ENCODE measurements around the gene TMEM225B.
"Not testable (repeated sequence)": the region's sequence is repeated elsewhere in the genome, so short reads cannot be mapped to it uniquely, and the experiment has no call there.

Gene TMEM225B

DNA sequence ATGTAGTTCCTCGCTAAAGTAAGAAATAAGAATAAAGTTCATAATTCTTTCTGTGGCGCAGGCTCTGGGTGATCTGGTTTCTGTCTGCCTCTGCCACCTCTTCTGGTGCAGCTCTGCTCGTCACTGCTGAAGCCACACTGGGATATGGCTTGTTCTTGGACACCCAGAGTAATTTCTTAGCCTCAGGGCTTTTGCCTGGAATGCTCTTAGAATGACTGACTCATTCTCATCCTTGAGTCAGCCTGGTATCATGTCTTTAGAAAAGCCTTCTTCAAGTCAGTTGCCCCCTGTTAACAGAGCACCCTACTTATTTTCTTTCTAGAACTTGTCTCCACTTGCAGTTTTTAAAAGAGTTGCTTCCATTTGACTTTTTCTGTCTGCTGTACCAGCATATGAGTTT, 20.7 kb downstream of the TMEM225B start:
- no peak overlapping the region for H3K27ac ChIP-seq
- H3K4me3 ChIP-seq, result no peak overlapping the region

DNA sequence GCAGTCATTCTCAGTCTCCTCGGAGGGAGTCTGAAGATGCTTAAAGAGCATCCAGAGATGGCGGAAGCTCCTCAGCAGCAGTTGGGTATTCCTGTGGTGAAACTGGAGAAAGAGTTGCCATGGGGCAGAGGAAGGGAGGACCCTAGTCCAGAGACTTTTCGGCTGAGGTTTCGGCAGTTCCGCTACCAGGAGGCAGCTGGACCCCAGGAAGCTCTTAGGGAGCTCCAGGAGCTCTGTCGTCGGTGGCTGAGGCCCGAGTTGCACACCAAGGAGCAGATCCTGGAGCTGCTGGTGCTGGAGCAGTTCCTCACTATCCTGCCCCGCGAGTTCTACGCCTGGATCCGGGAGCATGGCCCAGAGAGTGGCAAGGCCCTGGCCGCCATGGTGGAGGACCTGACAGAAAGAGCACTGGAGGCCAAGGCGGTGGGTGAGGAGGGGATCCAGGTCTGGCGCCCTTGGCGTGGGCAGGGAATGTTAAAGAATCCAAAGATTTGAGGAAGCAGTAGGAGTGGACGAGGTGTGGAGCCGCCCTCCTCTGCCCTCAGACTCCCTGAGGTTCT, 21.6 kb downstream of the TMEM225B start:
- no peak overlapping the region for H3K27ac ChIP-seq
- H3K4me3 ChIP-seq, result no peak overlapping the region

DNA sequence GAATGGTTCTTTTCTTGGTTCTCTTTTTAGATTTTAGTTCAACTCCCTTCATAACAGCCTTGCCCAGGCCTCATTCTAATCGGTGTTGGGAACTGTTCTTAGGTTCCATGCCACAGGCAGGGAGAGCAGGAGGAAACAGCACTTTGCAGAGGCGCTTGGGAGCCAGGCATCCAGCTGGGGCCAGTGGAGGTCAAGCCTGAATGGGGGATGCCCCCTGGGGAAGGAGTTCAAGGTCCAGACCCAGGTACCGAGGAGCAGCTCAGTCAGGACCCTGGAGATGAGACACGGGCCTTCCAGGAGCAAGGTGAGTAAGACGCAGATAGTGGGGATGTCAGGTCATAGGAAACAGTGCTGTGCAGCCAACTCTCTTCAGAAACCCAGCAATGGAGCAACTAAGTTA, 23.2 kb downstream of the TMEM225B start:
- Histone ChIP-seq H3K4me3 (no peak overlapping the region), H3K27ac (no peak overlapping the region)

DNA sequence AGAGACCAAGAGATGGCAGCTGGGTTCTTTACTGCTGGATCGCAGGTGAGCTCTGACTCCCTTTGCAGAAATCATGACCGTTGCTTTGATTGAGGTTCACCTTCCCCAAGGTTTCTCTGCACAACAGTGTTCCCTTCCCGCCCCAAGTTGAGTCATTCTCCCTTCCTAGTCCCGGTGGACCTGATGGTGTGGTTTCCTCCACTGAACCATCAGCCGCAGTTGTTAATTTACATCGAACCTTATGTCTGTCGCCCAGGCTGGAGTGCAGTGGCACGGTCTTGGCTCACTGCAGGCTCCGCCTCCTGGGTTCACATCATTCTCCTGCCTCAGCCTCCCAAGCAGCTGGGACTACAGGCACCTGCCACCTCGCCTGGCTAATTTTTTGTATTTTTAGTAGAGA, 24.5 kb downstream of the TMEM225B start:
- H3K27ac ChIP-seq, result peak overlapping the region in 5 of 21 experiments; percentile 18 to 85 (median 75)
- no peak overlapping the region for H3K4me3 ChIP-seq

DNA sequence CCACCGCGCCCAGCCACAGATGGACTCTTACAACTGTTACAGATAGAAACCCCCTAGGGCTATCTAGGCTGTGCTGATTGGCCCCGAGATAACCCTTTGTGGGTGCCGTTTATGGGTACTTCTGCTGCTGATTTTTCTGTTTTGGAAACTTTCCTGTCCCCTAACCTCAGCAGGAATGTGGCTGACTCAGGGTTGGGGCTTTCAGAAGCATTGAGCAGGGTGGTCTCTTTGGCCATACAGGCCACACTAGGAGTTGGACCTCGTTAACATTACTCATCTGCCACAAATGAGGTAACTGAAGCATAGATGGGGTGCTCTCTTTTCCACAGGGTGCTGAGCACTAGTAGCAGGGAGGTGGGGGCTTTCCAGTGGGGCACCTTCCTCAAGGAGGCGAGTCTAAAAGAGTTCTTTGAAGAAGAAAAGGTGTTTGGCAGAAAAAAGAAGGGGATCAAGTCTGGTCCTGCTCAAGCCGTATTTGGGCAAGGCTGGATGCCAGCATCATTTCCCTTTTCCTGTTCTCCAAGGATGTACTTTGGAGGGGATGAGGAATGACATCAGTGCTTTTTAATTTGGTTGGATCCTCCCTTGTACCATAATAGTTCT, 25.1 kb downstream of the TMEM225B start:
- H3K27ac ChIP-seq, result peak overlapping the region in 9 of 21 experiments; percentile 4 to 85 (median 75)
- H3K4me3 ChIP-seq, result no peak overlapping the region

DNA sequence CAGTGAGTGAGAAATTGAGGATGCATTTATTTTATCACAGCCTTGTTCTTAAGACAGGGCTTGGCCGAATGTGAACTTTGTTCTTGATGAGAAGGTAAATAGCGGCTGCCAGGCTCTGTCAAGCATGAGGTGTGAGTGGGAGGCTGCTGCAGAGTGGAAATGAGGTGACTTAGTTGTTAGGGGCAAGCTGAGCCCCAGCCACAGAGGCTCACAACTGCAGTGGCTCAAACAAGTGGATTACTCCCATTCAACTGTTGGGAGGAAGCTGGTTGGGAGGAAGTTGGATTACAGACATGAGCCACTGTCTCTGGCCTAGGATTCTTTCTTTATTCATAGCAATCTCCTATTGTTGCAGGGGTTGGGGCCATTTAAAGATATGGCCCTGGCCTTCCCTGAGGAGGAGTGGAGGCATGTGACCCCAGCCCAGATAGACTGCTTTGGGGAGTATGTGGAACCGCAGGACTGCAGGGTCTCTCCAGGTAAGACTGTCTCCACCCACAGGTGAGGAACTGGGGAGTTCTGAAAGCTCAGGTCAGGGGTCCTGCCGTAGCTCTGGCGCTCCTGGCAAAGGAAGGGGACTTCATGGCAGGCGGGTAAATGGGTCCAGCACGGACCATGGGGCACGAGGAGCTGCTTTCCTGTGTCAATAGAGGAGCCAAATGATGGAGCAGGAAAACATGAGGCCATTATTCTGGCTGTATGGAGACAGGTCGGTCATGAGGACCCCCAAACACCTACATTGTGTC, 25.8 kb downstream of the TMEM225B start:
- Histone ChIP-seq H3K4me3 (no peak overlapping the region), H3K27ac (peak overlapping the region in 14 of 21 experiments; percentile 4 to 85 (median 53))

DNA sequence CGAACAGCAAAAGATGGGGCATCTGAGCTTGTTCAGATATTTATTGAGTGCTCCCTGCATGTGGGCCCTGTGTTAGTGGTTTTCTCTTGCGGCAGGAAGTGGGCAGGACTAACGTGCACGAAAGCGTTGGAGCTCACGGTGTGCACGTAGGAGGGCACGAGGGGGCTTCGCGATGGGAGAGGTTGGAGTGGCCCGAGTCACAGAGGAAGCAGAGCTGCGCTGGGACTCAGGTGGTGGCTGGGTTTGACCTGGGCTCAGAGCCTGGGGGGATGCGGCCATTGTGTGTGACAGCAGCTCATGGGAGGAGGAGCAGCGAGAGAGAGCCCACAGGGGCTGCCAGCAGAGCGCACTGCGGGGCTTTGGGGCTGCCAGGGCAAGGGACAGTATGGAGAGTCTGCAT, 26.4 kb downstream of the TMEM225B start:
- peak overlapping the region in 14 of 21 experiments; percentile 13 to 85 (median 38) for H3K27ac ChIP-seq
- no peak overlapping the region for H3K4me3 ChIP-seq

DNA sequence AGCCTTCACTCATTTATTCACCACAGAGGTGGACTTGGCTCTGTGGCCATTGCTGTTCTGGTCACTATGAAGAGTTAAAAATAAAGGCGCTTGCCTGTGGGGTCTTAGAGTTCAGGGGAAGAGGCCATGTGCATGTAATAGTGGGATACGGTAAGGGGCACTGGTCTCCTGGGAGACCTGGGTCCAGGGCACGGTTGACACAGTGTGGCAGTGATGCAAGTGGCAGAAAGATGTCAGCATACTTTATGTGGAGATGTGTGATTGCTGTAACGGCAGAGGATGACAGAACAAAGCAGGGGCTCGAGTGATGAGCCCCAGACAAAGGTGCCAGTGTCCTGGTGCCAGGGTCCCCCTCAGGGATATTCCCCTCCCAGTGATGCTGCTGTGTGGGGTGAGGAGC, 27.3 kb downstream of the TMEM225B start:
- H3K27ac ChIP-seq, result peak overlapping the region in 3 of 21 experiments; percentile 18 to 85 (median 83)

DNA sequence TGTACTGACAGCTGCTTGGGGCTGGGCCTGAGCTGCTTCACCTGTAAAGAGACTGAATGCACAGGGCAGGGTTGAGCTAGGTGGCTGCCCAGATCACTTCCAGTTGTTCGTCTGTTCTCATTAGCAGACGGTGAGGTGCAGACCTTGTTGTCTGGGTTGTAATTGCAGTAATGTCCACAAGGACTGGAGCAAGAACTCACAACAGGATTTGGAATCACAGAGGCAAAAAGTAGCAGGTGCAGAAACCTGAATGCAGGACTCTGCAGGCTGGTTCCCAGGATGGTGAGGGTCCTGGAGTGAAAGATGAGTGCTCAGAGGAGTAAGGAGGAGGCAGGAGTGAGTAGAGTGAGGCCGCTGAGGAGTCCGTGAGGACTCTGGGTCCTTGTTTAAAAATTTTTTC, 27.9 kb downstream of the TMEM225B start:
- no peak overlapping the region for H3K27ac ChIP-seq
- H3K4me3 ChIP-seq, result no peak overlapping the region

More for the DNA sequence above, 27.3 kb downstream of the TMEM225B start:
- H3K4me3 ChIP-seq, result no peak overlapping the region

DNA sequence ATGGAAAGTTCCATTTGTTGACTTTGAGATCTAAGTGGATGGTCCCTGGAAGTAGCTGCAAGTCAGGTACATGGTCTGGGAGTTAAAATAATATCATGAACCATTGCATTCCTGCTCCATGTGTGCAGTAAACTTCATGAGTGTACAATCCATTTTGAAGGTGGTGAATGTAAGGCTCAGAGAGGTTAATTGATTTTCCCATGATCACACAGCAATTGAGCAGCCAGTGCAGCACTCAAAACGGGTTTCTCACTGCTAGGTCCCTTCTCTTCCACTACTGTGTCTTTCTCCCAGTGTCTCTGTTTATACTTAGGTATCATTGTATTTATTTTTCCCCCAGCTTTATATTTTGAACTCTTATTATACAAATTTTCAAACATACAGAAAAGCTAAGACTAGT, 28.6 kb downstream of the TMEM225B start:
- H3K27ac ChIP-seq, result no peak overlapping the region
- H3K4me3 ChIP-seq, result no peak overlapping the region

DNA sequence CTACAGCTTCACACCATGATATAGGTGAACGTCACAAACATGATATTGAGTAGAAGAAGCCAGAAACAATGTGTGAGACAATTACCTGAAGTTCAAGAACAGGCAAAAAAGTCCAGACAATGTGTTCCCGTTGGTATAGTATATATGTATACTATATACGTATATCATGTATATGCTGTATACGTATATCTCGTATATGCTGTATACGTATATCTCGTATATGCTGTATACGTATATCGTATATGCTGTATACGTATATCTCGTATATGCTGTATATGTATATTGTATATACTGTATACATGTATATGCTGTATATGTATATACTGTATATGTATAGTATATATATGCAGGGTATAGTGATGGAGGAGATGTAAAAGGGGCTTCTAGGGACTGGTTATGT, 29.4 kb downstream of the TMEM225B start:
- H3K4me3 ChIP-seq, result no peak overlapping the region
- H3K27ac ChIP-seq, result no peak overlapping the region

DNA sequence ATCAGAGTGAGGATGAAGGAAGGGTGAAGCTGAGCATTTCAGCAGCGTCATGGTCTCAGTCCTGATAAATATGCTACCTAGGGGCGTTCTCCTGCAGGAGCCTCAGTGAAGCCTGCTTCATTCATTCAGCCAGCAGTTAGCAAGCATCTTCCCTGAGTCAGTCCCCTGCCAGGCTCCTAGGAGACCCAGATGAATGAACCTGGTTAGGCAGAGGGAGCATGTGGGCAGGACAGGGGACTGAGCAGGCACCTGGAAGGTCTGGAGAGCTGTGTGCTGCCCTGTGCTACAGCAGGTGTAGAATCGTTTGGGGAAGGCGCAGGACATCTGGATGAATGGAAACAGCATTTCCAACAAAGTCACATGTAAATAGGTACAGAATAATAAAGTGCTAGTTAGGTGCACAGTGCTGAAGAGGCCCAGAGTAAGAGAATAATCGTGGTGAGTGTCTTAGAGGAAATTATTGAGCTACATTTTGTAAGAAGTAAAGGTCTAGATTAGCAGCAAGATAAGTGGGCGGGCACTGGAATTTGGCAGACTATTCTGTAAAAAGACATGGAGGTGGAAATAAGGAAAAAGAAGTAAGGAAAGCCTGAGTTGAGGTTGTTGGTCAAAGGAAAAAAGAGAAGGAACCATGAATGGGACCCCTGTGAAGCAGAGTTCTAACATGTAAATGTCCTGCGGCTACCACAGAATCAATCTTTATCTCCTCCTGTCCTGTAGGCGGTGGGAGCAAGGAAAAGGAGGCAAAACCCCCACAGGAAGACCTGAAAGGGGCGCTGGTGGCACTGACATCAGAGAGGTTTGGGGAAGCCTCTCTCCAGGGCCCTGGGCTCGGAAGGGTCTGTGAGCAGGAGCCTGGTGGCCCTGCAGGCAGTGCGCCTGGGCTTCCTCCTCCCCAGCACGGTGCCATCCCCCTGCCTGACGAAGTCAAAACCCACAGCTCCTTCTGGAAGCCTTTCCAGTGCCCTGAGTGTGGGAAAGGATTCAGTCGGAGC, 30.7 kb downstream of the TMEM225B start:
- Histone ChIP-seq H3K4me3 (no peak overlapping the region), H3K27ac (no peak overlapping the region)

DNA sequence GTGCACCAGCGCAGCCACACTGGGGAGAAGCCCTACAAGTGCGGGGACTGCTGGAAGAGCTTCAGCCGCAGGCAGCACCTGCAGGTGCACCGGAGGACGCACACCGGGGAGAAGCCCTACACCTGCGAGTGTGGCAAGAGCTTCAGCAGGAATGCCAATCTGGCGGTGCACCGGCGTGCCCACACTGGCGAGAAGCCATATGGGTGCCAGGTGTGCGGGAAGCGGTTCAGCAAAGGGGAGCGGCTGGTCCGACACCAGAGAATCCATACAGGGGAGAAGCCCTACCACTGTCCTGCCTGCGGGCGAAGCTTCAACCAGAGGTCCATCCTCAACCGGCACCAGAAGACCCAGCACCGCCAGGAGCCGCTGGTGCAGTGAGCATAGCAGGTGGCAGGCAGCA, 31.6 kb downstream of the TMEM225B start:
- Histone ChIP-seq H3K4me3 (no peak overlapping the region), H3K27ac (no peak overlapping the region)

DNA sequence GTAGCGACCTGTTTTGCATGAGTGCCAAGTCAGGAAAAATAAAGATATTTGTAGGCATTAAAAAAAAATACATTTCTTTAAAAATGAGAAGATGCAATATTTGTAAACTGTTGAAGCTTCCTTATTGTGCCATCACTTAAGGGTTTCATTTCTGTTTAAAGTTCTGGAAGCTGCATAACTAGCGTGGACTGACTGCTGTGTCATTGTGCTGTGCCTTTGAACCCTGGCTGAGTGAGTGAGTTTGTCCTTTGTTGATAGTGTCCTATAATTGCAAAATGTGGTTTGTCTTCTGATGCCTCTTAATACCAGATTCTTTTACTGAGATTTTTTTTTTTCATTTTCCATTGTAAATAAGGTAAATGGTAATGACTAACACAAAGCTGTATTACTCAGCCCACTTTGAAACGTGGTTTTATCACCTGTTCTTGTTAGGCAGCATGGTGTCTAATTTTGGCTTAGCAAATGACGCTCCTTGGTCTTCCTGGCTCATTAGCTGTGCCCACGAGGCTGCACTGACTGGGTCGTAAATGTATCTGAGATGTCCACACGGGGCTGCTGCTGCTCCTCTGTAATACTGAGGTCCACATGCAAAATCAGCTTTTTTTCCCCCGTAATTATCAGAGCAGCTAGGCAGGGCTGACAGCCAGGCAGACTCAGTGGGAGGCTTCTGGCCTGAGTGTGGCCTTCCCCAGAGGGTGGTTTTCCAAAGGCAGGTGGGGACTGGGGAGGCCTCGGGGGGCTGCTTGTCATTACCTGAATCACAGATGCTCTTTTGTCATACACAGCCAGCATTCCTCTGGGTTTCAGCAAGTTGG, 33.4 kb downstream of the TMEM225B start:
- Histone ChIP-seq H3K4me3 (no peak overlapping the region), H3K27ac (peak overlapping the region in 2 of 21 experiments; percentile 41 to 42)

DNA sequence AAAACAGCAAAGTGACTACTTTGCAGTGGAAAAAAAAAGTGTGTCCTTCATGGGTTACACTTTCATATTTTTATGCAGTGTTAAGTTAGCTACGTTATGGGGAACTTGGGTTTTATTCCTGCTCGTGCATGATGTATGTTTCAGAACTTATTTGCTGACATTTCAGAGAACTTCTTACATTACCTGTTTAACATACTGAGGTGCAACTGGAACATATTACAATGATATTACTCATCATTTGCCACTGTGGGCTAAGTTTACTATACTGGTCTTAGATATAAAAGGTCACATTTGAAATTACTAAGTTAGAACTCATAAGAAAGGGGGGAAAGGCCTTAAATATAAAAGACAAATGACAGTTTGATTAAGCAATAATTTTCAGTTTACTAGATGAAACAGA, 39.3 kb downstream of the TMEM225B start:
- not testable (repeated sequence) for H3K4me3 ChIP-seq, H3K27ac ChIP-seq

DNA sequence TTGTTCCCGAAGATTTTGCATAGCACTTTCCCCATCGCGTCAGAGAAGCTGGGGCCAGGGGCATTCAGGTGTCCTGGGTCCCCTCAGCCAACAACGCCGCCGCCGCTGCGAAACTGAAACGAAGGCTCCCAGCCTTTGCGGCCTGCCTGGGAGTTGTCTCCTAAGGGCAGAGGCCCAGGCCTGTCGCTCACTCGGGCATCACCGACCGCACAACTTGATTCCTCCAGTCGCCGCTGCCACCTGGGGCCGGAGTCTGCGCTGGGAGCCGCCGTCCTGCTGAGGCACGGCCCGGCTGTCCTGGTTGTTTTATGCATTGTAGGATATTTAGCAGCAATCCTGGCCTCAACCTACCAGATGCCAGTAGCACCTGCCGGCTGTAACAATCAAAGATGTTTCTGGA, 40.7 kb downstream of the TMEM225B start:
- no peak overlapping the region for H3K4me3 ChIP-seq
- no peak overlapping the region for H3K27ac ChIP-seq

DNA sequence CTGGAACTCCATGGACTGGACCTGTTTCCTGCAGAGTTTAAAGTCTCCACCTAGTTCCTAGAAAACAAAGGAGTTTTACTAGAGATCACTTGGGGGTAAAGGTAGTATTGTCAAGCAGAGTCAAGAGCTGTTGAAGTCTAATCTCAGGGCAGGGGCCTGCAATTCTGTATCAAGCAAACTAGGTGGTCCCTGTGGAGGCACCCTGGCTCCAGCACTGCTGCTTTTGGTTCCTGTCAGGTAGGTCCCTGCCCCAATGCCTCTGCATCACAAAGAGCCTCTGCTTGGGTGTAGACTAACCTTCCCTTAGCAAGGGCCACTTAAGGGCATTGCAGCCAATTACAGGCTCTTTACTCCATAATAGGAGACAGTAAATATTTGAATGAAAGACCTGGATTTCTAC, 41.2 kb downstream of the TMEM225B start:
- Histone ChIP-seq H3K4me3 (no peak overlapping the region), H3K27ac (no peak overlapping the region)

DNA sequence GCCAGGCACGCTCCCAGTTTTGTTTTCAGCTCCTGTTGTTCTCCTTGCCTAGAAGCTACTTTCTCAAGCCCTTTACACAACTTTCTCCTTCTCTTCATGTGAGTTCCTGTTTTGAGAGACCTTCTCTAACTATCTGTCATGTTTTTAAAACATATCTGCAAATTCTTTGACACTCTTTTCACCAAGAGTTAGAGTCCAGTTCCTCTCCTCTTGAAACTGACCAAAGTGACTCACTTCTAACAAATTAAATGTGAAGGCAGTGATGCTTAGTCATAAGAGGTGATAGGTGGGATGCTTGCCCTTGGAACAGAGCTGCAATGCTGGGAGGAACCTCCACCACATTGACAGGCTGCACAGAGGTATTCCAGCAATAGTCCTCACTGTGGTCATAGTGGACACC, 44.0 kb downstream of the TMEM225B start:
- no peak overlapping the region for H3K4me3 ChIP-seq
- H3K27ac ChIP-seq, result no peak overlapping the region

DNA sequence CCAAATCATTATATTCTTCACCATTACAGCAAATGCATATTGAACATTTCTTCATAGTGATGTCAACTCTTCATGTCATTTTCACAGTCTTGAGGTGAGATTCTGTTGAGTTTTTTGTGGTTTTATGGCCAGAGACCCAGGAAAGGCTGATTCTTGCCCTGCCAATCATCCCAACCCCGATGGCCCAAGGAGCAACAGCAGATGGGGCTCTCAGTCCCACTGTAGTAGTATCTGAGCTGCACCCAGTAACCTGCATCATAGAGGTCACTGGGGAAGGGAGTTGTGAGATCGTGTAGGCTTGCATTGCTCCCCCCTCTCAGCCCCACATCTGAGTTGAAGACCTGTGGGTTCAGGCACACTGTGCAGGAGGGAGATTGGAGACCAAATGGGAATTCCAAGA, 45.4 kb downstream of the TMEM225B start:
- H3K4me3 ChIP-seq, result no peak overlapping the region
- H3K27ac ChIP-seq, result no peak overlapping the region

Data from skin epidermis (tissue), 12 donors.